ENCODE measurements around the gene TBC1D30. TPM values are rescaled to one million over a fixed set of nuclear protein-coding genes. Genes with fewer than 3 reads are reported as not detected.

The TBC1D30 gene
- total RNA-seq, 2 donors from 2014 or later: 1.7 to 1.9 TPM

- Histone ChIP-seq H3K27ac (ENCODE audit: low read depth, low read length) (no peak overlapping the region), H3K27me3 (ENCODE audit: control insufficient read depth, insufficient read depth, low read length, poor library complexity, severe bottlenecking) (no peaks in the 10 kb centered on the region), H3K4me1 (ENCODE audit: control insufficient read depth, insufficient read depth, low read length) (no peaks in the 10 kb centered on the region), H3K4me3 (ENCODE audit: low read length) (no peak overlapping the region), H3K36me3 (ENCODE audit: control insufficient read depth, insufficient read depth, low read length) (no peaks in the 10 kb centered on the region), H3K9ac (ENCODE audit: extremely low read depth, low read length, poor library complexity, severe bottlenecking) (no peak overlapping the region), H3K9me3 (ENCODE audit: control insufficient read depth, low read length) (no peaks in the 10 kb centered on the region)
- no peak for DNase-seq
- WGBS, 2 experiments (ENCODE audit: insufficient coverage in 1 of 2, insufficient read length in 1 of 2): 86 to 88% methylated on average over 5 of the region's 5 CpGs
- Mint-ChIP-seq H3K4me3 (no peak overlapping the region), H3K27me3 (ENCODE audit: insufficient read depth) (peaks cover 7% of the 10 kb centered on the region), H3K9me3 (no peaks in the 10 kb centered on the region), H3K27ac (no peak overlapping the region), H3K4me1 (no peaks in the 10 kb centered on the region), H3K36me3 (ENCODE audit: low read depth) (no peaks in the 10 kb centered on the region)
- TF ChIP-seq, protein P1, sequence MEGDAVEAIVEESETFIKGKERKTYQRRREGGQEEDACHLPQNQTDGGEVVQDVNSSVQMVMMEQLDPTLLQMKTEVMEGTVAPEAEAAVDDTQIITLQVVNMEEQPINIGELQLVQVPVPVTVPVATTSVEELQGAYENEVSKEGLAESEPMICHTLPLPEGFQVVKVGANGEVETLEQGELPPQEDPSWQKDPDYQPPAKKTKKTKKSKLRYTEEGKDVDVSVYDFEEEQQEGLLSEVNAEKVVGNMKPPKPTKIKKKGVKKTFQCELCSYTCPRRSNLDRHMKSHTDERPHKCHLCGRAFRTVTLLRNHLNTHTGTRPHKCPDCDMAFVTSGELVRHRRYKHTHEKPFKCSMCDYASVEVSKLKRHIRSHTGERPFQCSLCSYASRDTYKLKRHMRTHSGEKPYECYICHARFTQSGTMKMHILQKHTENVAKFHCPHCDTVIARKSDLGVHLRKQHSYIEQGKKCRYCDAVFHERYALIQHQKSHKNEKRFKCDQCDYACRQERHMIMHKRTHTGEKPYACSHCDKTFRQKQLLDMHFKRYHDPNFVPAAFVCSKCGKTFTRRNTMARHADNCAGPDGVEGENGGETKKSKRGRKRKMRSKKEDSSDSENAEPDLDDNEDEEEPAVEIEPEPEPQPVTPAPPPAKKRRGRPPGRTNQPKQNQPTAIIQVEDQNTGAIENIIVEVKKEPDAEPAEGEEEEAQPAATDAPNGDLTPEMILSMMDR (conservative IDR thresholded peaks at IDR 0.05): no peak
These were observed 16.3 kb upstream of the TBC1D30 start for GRCh38 chr12:64808110-64808509.

DNA sequence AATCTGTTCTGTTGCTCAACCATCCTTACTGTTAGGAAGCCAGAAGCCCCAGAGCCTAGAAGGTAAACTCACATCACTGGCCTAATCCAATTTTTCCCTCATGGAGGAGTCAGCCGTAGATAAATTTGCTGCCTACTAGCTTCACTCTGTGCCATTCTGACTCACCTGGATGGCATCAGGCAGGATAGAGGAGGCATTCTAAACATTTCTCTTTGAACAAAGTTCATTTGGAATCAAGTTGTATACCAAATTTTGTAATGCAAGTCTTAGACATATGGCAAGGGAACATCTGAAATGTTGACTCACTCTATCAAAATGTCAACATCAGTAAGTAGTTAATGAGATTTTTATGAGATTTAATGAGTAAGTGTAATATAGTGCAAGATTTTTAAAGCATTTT, 13.6 kb upstream of the TBC1D30 start:
- 76 to 100% methylated on average over 1 of the region's 1 CpG for WGBS, 2 experiments (ENCODE audit: insufficient coverage in 1 of 2, insufficient read length in 1 of 2)
- Histone ChIP-seq H3K9ac (ENCODE audit: extremely low read depth, low read length, poor library complexity, severe bottlenecking) (no peak overlapping the region), H3K4me3 (ENCODE audit: low read length) (peak overlapping the region; percentile 15), H3K4me1 (ENCODE audit: control insufficient read depth, insufficient read depth, low read length) (no peaks in the 10 kb centered on the region), H3K27me3 (ENCODE audit: control insufficient read depth, insufficient read depth, low read length, poor library complexity, severe bottlenecking) (no peaks in the 10 kb centered on the region), H3K9me3 (ENCODE audit: control insufficient read depth, low read length) (no peaks in the 10 kb centered on the region), H3K36me3 (ENCODE audit: control insufficient read depth, insufficient read depth, low read length) (no peaks in the 10 kb centered on the region), H3K27ac (ENCODE audit: low read depth, low read length) (no peak overlapping the region)
- Mint-ChIP-seq H3K27me3 (ENCODE audit: insufficient read depth) (no peaks in the 10 kb centered on the region), H3K4me3 (no peak overlapping the region), H3K36me3 (ENCODE audit: low read depth) (no peaks in the 10 kb centered on the region), H3K27ac (no peak overlapping the region), H3K9me3 (no peaks in the 10 kb centered on the region), H3K4me1 (no peaks in the 10 kb centered on the region)
- DNase-seq: no peak
- TF ChIP-seq, protein P1 (conservative IDR thresholded peaks at IDR 0.05): no peak

GRCh38 chr12:64813723-64814122, 10.7 kb upstream of the TBC1D30 start:
- no peaks in the 10 kb centered on the region for H3K27me3 Mint-ChIP-seq (ENCODE audit: insufficient read depth)
- no peak overlapping the region for H3K4me3 ChIP-seq (ENCODE audit: low read length)
- H3K9me3 ChIP-seq (ENCODE audit: control insufficient read depth, low read length): no peaks in the 10 kb centered on the region
- no peak overlapping the region for H3K27ac Mint-ChIP-seq
- no peak overlapping the region for H3K4me3 Mint-ChIP-seq
- no peak overlapping the region for H3K27ac ChIP-seq (ENCODE audit: low read depth, low read length)
- H3K36me3 ChIP-seq (ENCODE audit: control insufficient read depth, insufficient read depth, low read length): no peaks in the 10 kb centered on the region
- H3K4me1 ChIP-seq (ENCODE audit: control insufficient read depth, insufficient read depth, low read length): no peaks in the 10 kb centered on the region
- TF ChIP-seq, protein P1 (conservative IDR thresholded peaks at IDR 0.05): no peak
- H3K9me3 Mint-ChIP-seq: no peaks in the 10 kb centered on the region
- H3K4me1 Mint-ChIP-seq: no peaks in the 10 kb centered on the region
- 85 to 94% methylated on average over 3 of the region's 3 CpGs for WGBS, 2 experiments (ENCODE audit: insufficient coverage in 1 of 2, insufficient read length in 1 of 2)
- no peaks in the 10 kb centered on the region for H3K36me3 Mint-ChIP-seq (ENCODE audit: low read depth)
- H3K9ac ChIP-seq (ENCODE audit: extremely low read depth, low read length, poor library complexity, severe bottlenecking): no peak overlapping the region
- DNase-seq: no peak
- H3K27me3 ChIP-seq (ENCODE audit: control insufficient read depth, insufficient read depth, low read length, poor library complexity, severe bottlenecking): no peaks in the 10 kb centered on the region

All from endodermal cell (in vitro differentiated cells).